GM12874 (cell line): ENCODE data around the gene HOXA10.

Source experiments
- CTCF ChIP-seq: IDR thresholded peaks from 2 replicates; pipeline ENCODE4 v1.5.1; 2011; ENCODE audit warnings: low read depth, mild to moderate bottlenecking, control low read depth, low read length, moderate library complexity; ENCODE audit not compliant: insufficient read depth

The HOXA10 gene

GRCh38 chr7:27176962-27177794, 3.1 kb upstream of the HOXA10 start:
- TF ChIP-seq CTCF: no peak

GRCh38 chr7:27176524-27176845, 2.4 kb upstream of the HOXA10 start:
- no peak for TF ChIP-seq CTCF

- TF ChIP-seq CTCF: no peak
Measured at GRCh38 chr7:27175626-27176523, 1.8 kb upstream of the HOXA10 start.

- TF ChIP-seq CTCF: no peak
Measured at GRCh38 chr7:27174874-27175625, 930 bp upstream of the HOXA10 start.

GRCh38 chr7:27173511-27173955, 587 bp downstream of the HOXA10 start:
- no peak for TF ChIP-seq CTCF

- no peak for TF ChIP-seq CTCF
Measured at GRCh38 chr7:27172823-27173510, 1.2 kb downstream of the HOXA10 start.

GRCh38 chr7:27172315-27172774, 1.8 kb downstream of the HOXA10 start:
- no peak for TF ChIP-seq CTCF
